Endothelial cell of umbilical vein (primary cell): Measurements from ENCODE around the gene MYO5B. TPM values are rescaled to one million over a fixed set of nuclear protein-coding genes. Genes with fewer than 3 reads are reported as not detected.

ENCODE experiments used
- BruUV-seq: library from RNA; stranded (reverse); fragments of 400-500 nt; replicated peaks from 2 replicates; lab custom pipeline; 2021; lab: Mats Ljungman, UMichigan
- CTCF ChIA-PET: fragments of 300-600, 350-600 bp; sonication (Branson Sonifier 250); formaldehyde crosslinking; loops from one replicate; lab custom pipeline; 2021; ENCODE audit warnings: antibody characterized with exemption, inconsistent platforms; lab: Charles Lee
- POLR2A ChIA-PET: fragments of 300-600, 350-600 bp; sonication (Branson Sonifier 250); formaldehyde crosslinking; loops from one replicate; lab custom pipeline; 2021; ENCODE audit warnings: antibody characterized with exemption, inconsistent platforms; lab: Charles Lee
- DNase-seq: peaks from one replicate; pipeline ENCODE4 v3.0.0-alpha.2; 2011; ENCODE audit warnings: low read depth, low spot score
- FAIRE-seq: peaks from 2 replicates; lab custom pipeline; 2011; peaks lifted over from hg19 to GRCh38; lab: Jason Lieb, UNC
- H2AFZ ChIP-seq: 2 replicates; pipeline ENCODE4 v1.6.0; 2012; ENCODE audit warnings: low read depth, low read length, control low read depth, inconsistent platforms
- H3K27ac ChIP-seq: 2 replicates; pipeline ENCODE4 v1.5.1; 2011; ENCODE audit warnings: low read depth, mild to moderate bottlenecking, control low read depth, low read length, moderate library complexity; ENCODE audit not compliant: insufficient read depth
- H3K27me3 ChIP-seq, 2 experiments: 2 replicates each; pipeline versions ENCODE4 v1.6.0 to v1.6.1; 2011; ENCODE audit warnings: low read length in 2 of 2, mixed read lengths in 1 of 2; ENCODE audit not compliant: control insufficient read depth in 2 of 2, insufficient read depth in 2 of 2
- H3K36me3 ChIP-seq, 2 experiments: 2 replicates in 1 of 2; 3 replicates in 1 of 2; pipeline ENCODE4 v1.5.1; 2011; ENCODE audit warnings: low read length in 2 of 2, mild to moderate bottlenecking in 1 of 2, moderate library complexity in 1 of 2; ENCODE audit not compliant: control insufficient read depth in 2 of 2, insufficient read depth in 2 of 2; ENCODE audit errors: extremely low read depth in 1 of 2
- H3K4me1 ChIP-seq: 3 replicates; pipeline ENCODE4 v1.5.1; 2011; ENCODE audit warnings: mild to moderate bottlenecking, low read length; ENCODE audit not compliant: control insufficient read depth, insufficient read depth; ENCODE audit errors: extremely low read depth
- H3K4me2 ChIP-seq: 2 replicates; pipeline ENCODE4 v1.6.1; 2011; ENCODE audit warnings: low read length, control low read depth, mixed read lengths; ENCODE audit not compliant: insufficient read depth
- H3K4me3 ChIP-seq, 3 experiments: fragments of 200-600 bp in 1 of 3; sonication (generic), shearing (Covaris generic) in 1 of 3; replicated peaks in 1 of 3; 2 replicates each; pipeline ENCODE4 v1.5.1; 2011 to 2016; ENCODE audit warnings: control low read depth in 3 of 3, low read length in 3 of 3, mild to moderate bottlenecking in 2 of 3, inconsistent platforms in 1 of 3, low read depth in 1 of 3, moderate library complexity in 1 of 3; ENCODE audit not compliant: insufficient read depth in 1 of 3
- H3K79me2 ChIP-seq: 2 replicates; pipeline ENCODE4 v1.6.0; 2012; ENCODE audit warnings: low read length, inconsistent platforms; ENCODE audit not compliant: control insufficient read depth, insufficient read depth
- H3K9ac ChIP-seq: replicated peaks from 2 replicates; pipeline ENCODE3; 2011; ENCODE audit warnings: low read length, control low read depth; ENCODE audit not compliant: insufficient read depth; ENCODE audit errors: extremely low read depth
- H3K9me1 ChIP-seq: replicated peaks from 3 replicates; pipeline ENCODE4 v1.6.0; 2011; ENCODE audit warnings: mild to moderate bottlenecking, low read length; ENCODE audit not compliant: control insufficient read depth, insufficient read depth; ENCODE audit errors: extremely low read depth
- H3K9me3 ChIP-seq: replicated peaks from 2 replicates; pipeline ENCODE4 v1.5.1; 2012; ENCODE audit warnings: low read length, inconsistent platforms; ENCODE audit not compliant: control insufficient read depth, insufficient read depth
- H4K20me1 ChIP-seq: replicated peaks from 2 replicates; pipeline ENCODE3; 2011; ENCODE audit warnings: mild to moderate bottlenecking, low read length; ENCODE audit not compliant: control insufficient read depth, insufficient read depth; ENCODE audit errors: extremely low read depth
- CTCF ChIP-seq, 2 donors: IDR thresholded peaks; 1 replicate in 1 of 2; 2 replicates in 1 of 2; pipeline ENCODE4 v1.5.1; 2011; ENCODE audit warnings: low read length in 2 of 2, mild to moderate bottlenecking in 2 of 2, moderate library complexity in 2 of 2, control low read depth in 1 of 2, inconsistent platforms in 1 of 2, low read depth in 1 of 2; ENCODE audit not compliant: insufficient read depth in 1 of 2; ENCODE audit errors: extremely low read depth in 1 of 2
- EZH2 ChIP-seq: IDR thresholded peaks from 2 replicates; pipeline ENCODE4 v1.6.1; 2012; ENCODE audit warnings: borderline replicate concordance, low read depth, mild to moderate bottlenecking, moderate library complexity, low read length, inconsistent platforms; ENCODE audit not compliant: severe bottlenecking
- FOS ChIP-seq: IDR thresholded peaks from 2 replicates; pipeline ENCODE4 v1.6.1; 2011; ENCODE audit warnings: mild to moderate bottlenecking, low read length, moderate library complexity, borderline replicate concordance; ENCODE audit not compliant: insufficient read depth
- GATA2 ChIP-seq: IDR thresholded peaks from 2 replicates; pipeline ENCODE4 v1.7.0; 2011; ENCODE audit warnings: low read depth, mild to moderate bottlenecking, moderate library complexity, mixed read lengths, low read length; ENCODE audit not compliant: insufficient read length, insufficient read depth
- JUN ChIP-seq: IDR thresholded peaks from 2 replicates; pipeline ENCODE4 v1.6.1; 2011; ENCODE audit warnings: borderline replicate concordance, low read depth; ENCODE audit not compliant: insufficient read length, insufficient read depth
- MAX ChIP-seq: IDR thresholded peaks from 2 replicates; pipeline ENCODE4 v1.6.1; 2011; ENCODE audit not compliant: insufficient read depth, insufficient read length
- MYC ChIP-seq: IDR thresholded peaks from one replicate; pipeline ENCODE4 v1.6.1; 2011; ENCODE audit warnings: mild to moderate bottlenecking, low read depth, low read length
- POLR2A ChIP-seq: IDR thresholded peaks from 2 replicates; pipeline ENCODE4 v1.6.1; 2012; ENCODE audit warnings: low read depth, mild to moderate bottlenecking, control low read depth, low read length
- POLR2AphosphoS5 ChIP-seq: IDR thresholded peaks from 2 replicates; pipeline ENCODE4 v1.6.1; 2012; ENCODE audit warnings: low read depth, mild to moderate bottlenecking, control low read depth, low read length, moderate library complexity; ENCODE audit not compliant: insufficient read depth
- dilution Hi-C: fragments of 300-500 bp; cut with MboI; formaldehyde crosslinking; loops from one replicate; pipeline ENCODE4 v1.15.0; 2019; ENCODE audit warnings: low sequenced_read_pairs; ENCODE audit not compliant: extremely low pct_ligation_motif_present
- intact Hi-C: fragments of 100-400 bp; cut with micrococcal nuclease; formaldehyde crosslinking; loops from one replicate; pipeline ENCODE4 v1.10.0; 2022
- polyA plus RNA-seq, 4 experiments: library from polyadenylated mRNA; depleted of rRNA in 3 of 4; stranded (reverse) in 3 of 4; unstranded in 1 of 4; fragments of >200 nt; gene quantifications; 2 replicates each; pipeline versions ENCODE4 v1.2.1 to v1.2.3, GENCODE V29; 2011 to 2012; ENCODE audit warnings: missing spikeins in 1 of 4
- total RNA-seq: library from RNA; stranded (reverse); gene quantifications from 2 replicates; pipeline ENCODE4 v1.2.3, GENCODE V29; 2021

The MYO5B gene
- total and polyA plus RNA-seq, 2 donors (not counting 3 experiments of a cell fraction or from before 2014, with no cell fraction given), result 0.54 to 1.1 TPM

GRCh38 chr18:50073319-50073718 is 121.6 kb downstream of the MYO5B start:
- Histone ChIP-seq H3K9me3 (no peaks in the 10 kb centered on the region), H2AFZ (no peak overlapping the region), H3K27ac (no peak overlapping the region), H3K36me3 (no peaks in the 10 kb centered on the region), H3K4me1 (no peaks in the 10 kb centered on the region), H3K9ac (no peak overlapping the region), H3K4me2 (no peak overlapping the region), H3K4me3 (no peak overlapping the region), H3K79me2 (no peaks in the 10 kb centered on the region), H4K20me1 (no peaks in the 10 kb centered on the region), H3K27me3 (no peaks in the 10 kb centered on the region), H3K9me1 (no peaks in the 10 kb centered on the region)
- BruUV-seq, result no TSS peak
- ChIA-PET CTCF (no interaction called here), POLR2A (no interaction called here)
- intact Hi-C loops (no loop called here), dilution Hi-C loops (no loop called here)
- DNase-seq, result no peak
- no peak for FAIRE-seq
- TF ChIP-seq JUN (no peak), EZH2 (no peak), CTCF (IDR thresholded peaks at IDR 0.05; ENCODE audit: extremely low read depth in 1 of 2, insufficient read depth in 1 of 2, low read depth in 1 of 2, low read length in 2 of 2) (no peak), MAX (no peak), MYC (no peak), POLR2A (no peak), POLR2AphosphoS5 (no peak), GATA2 (no peak), FOS (no peak)
